Neural progenitor cell (in vitro differentiated cells): ENCODE data around the gene C6orf163.

Experiments used
- EZH2 ChIP-seq: fragments of 200-600 bp; sonication (generic); IDR thresholded peaks from 2 replicates; pipeline ENCODE4 v1.6.1; 2017; ENCODE audit warnings: antibody characterized with exemption, mild to moderate bottlenecking, moderate library complexity
- EZH2phosphoT487 ChIP-seq: fragments of 200-600 bp; sonication (generic); IDR thresholded peaks from 2 replicates; pipeline ENCODE4 v1.6.1; 2017; ENCODE audit warnings: antibody characterized with exemption

GRCh38 chr6:87393026-87393622 is 48.5 kb downstream of the C6orf163 start:
- TF ChIP-seq EZH2phosphoT487 = no peak
- TF ChIP-seq EZH2 = no peak
